ENCODE data around the gene ALKAL2.

ALKAL2 gene

DNA sequence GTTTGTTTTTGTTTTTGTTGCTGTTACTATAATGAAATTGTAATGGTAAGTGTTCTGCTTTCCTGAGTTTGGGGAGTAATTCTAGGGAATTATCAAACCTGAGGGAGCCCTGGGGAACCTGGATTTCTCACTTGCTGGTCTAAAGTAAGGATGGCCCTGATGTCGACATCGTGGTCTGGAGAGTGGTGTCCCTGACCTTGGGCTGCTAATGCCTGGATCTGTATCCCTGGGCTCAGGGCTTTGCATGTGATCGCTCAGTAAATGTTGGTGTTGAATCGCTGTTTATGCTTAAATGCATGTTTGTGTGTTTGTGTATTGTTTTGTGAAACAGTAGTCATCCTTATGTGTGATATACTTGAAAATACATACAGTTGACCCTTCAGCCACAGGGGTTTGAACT is 17.0 kb downstream of the ALKAL2 start:
- DNase-seq = no peak

DNA sequence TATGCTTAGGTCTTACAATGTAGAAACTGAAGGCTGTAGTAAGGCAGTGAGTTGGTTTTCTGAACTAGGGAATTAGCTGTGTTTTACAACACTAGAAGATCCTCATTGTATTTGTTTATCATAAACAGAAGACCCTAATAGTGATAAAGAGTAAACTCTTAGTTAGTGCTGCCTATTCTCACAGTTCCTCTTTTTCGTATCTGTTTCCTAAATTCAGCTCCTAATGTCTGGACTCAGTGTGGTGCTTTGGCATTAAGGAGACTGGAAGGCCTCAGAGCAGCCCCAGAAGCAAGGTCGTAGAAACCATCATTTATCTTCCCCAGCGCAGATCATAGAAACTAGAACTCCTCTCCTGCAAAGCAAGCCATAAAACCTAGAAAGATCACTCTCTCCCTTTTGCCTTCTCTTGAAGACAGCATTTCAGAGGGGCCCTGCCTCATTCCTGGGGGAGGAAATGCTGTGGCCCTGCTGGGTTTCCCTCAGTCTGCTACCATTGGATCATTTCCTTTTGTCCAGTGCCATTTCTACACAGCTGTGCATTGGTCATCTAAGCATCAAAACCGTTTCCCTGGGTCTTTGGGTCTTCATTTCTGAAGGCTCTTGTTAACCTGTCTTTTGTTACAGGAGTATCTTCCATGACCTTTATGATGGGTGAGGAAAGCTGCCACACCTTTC is 18.4 kb downstream of the ALKAL2 start:
- no peak for DNase-seq

DNA sequence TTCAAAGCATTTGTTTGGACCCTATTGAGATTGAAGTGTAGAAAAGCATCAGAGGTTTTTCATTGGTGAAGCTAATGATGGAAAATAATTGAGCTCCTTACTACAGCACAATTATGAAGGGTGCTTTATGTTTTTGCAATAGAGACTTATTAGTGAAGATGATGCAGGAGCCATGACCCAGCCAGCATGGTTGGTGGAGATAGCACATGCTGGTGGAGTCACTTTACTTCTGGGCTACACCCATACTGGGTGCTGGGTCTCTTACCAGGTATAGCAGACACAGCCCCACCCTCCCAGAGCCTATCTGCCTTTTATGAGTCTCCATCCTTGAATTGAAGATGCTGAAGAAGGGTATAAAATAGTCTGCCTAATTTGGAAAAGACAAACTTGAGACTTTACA is 19.6 kb downstream of the ALKAL2 start:
- no peak for DNase-seq

- DNase-seq = peak; percentile 61 to 96 (median 86)
Measured at GRCh38 chr2:264493-265468, 23.1 kb downstream of the ALKAL2 start, which contains the start of gene ACP1. TSS of gene ACP1 (plus strand) at chr2:264947. CDS start at chr2:264965, 18 bp downstream.

- peak in 1 of 14 donors; percentile 4 for DNase-seq
Measured at GRCh38 chr2:263774-264492, 24.0 kb downstream of the ALKAL2 start, which contains the start of gene SH3YL1. TSS of gene SH3YL1 (minus strand) at chr2:264032. CDS start at chr2:263984, 48 bp downstream.

DNA sequence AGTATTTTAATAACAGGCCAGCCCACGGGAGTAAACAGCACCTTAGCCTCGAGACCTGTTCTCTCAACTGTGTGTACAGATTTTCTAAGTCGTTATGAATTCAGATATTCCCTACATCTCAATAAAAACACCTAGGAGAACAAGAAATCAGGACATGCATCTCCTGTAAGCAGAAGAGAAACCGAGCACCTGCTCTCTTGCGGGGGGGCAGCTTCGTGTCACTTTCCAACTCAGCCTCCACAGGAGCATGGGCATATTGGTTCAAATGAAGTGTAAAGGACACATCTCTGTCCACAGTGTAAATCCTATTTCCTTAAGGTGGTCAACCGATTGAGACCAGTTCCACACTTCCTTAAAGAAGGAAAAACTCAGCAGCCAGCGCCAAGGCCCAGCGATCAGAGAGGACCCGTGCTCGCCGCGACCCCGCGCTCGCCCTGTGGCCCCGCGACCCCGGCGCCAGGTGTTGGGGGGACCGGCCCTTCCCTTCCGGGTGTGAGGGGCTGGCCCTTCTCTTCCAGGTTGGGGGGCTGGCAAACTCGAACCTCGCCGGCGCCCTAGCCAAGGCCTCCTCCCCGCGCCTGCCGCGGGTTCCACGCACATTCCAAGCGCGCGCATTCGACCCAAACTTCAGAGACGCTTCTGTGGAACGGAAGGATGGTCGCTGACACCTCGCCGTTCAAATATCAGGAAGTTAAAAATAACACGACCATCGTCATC is 24.7 kb downstream of the ALKAL2 start:
- DNase-seq = no peak

GRCh38 chr2:262117-262516 is 25.8 kb downstream of the ALKAL2 start:
- DNase-seq = no peak

- no peak for DNase-seq
Measured at GRCh38 chr2:260507-261161, 27.3 kb downstream of the ALKAL2 start.

GRCh38 chr2:259789-260331 is 28.0 kb downstream of the ALKAL2 start:
- DNase-seq = no peak

DNA sequence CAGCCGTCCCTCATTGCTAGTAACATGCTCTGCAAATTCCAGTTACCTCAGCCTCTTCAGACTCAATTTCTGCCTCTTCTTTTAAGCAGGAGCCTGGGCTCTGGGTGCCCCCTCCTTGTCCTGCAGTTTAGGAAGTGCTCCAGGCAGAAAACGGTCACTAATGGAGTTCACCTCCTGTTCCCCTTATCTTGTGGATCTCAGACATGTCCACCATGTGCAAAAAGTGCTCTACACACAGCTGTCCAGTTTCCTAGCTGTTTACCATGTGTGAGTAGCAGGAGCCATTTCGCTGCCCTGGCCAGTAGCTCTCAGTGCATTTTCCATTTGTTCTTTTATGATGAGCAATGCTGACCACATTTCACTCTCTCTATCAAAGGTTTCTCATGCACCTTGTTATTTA is 29.0 kb downstream of the ALKAL2 start:
- no peak for DNase-seq

GRCh38 chr2:257842-258241 is 30.0 kb downstream of the ALKAL2 start:
- no peak for DNase-seq

- DNase-seq = no peak
Measured at GRCh38 chr2:257429-257828, 30.5 kb downstream of the ALKAL2 start.

- no peak for DNase-seq
Measured at GRCh38 chr2:256094-256493, 31.8 kb downstream of the ALKAL2 start.

GRCh38 chr2:255195-255594 is 32.7 kb downstream of the ALKAL2 start:
- no peak for DNase-seq

DNA sequence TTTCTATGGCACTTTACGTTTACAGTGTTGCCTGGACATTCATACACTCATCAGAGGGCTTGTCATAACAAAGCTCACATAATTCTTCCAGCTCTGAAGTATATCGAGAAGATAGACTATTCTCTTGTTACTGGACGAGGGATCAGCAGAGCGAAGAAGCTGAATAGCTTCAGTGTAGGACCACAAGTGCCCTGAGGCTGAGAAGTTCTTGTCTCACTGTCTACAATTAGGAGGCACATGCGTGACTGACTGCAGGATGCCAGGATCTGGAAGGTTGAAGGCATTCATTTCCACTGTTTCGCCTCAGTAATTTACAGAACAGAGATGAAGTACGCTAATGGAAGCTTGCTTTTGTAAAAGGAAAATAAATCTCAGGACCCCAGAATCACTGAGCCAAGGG is 33.6 kb downstream of the ALKAL2 start:
- no peak for DNase-seq

DNA sequence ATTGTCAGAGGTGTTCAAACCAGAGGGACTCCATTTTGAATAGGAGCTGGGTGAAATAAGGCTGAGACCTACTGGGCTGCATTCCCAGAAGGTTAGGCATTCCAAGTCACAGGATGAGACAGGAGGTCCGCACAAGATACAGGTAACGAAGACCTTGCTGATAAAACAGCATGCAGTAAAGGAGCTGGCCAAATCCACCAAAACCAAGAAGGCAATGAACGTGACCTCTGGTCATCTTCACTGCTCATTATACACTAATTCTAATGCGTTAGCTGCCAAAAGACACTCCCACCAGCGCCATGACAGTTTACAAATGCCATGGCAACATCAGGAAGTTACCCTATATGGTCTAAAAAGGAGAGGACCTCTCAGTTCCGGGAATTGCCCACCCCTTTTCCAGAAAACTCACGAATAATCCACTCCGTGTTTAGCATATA is 34.7 kb downstream of the ALKAL2 start:
- DNase-seq = no peak

GRCh38 chr2:252001-252602 is 35.8 kb downstream of the ALKAL2 start:
- DNase-seq = no peak

DNA sequence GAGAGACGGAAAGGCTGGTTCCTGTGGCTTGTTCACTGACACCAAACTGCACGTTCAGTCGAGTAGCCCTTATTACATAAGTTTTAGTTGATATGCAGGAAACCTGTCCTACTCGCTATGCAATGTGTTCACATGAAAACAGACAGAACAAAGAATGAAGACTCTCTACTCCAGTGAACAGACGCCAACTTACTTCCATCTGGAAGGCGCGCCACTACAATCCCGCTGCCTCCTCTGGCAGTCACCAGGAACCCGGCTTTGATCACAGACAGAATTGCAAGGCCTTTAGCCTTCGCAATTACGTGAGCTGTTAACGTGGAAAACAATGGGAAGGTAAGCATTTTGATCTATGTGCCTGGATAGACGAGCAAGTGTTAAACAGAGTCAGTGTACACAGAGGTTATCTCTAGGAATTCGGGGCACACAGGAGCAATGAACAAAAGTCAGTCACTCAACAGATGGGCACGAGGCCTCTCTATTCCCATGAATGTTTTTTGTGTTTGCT is 38.3 kb downstream of the ALKAL2 start:
- DNase-seq = no peak

DNA sequence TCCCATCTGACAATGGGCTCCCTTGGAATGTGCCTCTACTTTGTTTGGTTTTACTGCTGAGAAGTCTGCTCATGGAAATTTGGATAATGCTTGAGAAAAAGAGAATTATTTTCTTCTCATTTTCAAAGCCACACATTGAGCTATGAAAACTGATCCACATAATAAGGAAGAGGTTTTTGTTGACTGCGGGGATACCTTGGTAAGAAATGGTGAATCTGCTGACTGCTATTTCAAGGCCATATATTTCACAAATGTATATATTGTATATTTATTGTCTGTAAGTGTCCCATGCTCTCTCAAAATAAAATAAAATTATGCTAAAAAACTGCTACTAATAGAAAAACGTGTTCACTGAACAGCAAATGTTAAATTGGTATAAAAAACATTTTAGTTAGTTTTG is 39.2 kb downstream of the ALKAL2 start:
- DNase-seq = no peak

DNA sequence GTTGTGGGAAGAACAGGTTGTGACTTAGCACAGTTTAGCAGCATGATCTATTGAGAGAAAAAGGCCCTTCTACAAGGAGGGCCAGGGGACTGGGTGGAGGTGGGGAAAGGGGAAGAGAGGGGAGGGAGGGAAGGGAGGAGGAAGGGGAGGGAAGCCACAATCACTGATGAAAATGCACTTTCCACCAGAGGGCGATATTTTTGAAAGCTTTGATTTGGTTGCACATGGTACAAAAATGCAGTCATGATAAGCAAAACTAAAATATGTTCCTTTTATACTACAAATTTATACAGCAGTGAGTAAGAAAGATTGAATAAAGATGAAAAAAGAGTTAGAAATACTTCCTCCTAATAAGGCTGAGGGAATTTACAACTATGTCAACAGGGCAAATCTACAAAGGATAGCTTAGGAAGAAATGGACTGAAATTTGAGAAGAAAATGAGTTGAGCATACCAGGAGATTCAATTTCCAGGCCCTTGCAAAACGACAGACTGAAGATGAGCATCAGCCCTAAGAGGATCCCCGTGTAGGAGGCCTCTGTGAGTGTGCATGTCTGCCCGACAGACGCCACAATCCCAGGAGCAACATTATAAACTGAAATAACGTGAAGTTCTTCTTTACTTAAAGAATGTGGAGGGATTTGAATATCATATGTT is 41.3 kb downstream of the ALKAL2 start:
- no peak for DNase-seq

Measured in C1 segment of cervical spinal cord (tissue), 14 donors.